ENCODE data around the gene DYNC1LI1.

The DYNC1LI1 gene

DNA sequence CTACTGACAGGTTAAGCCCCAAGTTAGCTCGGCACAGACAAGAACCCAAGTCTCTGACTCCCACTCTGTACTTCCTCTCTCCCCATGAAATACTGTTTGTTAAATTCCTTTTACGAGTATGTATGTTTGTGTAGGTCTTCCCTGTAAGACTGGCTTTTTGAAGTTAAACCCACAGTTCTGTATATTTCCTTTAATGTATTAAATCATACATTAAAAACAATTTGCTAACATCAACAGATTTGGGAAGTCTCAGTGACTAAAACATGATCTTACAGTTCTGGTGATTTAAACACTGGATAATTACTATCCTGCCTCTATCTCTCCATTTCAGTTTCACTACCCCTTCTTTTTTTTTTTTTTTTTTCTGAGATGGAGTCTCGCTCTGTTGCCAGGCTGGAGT, 72.4 kb downstream of the DYNC1LI1 start:
- Histone ChIP-seq H3K36me3 (ENCODE audit: control insufficient read depth, insufficient read depth, low read length) (no peaks in the 10 kb centered on the region), H3K4me3 (ENCODE audit: low read length) (no peak overlapping the region), H3K9ac (ENCODE audit: low read length) (no peak overlapping the region), H3K4me1 (ENCODE audit: control insufficient read depth, insufficient read depth, low read length) (peaks cover 11% of the 10 kb centered on the region), H3K27me3 (ENCODE audit: control insufficient read depth, insufficient read depth, low read length) (no peaks in the 10 kb centered on the region), H3K9me3 (ENCODE audit: control insufficient read depth, low read length) (no peaks in the 10 kb centered on the region)

GRCh38 chr3:32495609-32496008, 75.0 kb downstream of the DYNC1LI1 start:
- H3K9me3 ChIP-seq (ENCODE audit: control insufficient read depth, low read length): no peaks in the 10 kb centered on the region
- H3K27me3 ChIP-seq (ENCODE audit: control insufficient read depth, insufficient read depth, low read length): no peaks in the 10 kb centered on the region
- peaks cover 15% of the 10 kb centered on the region for H3K4me1 ChIP-seq (ENCODE audit: control insufficient read depth, insufficient read depth, low read length)
- no peaks in the 10 kb centered on the region for H3K36me3 ChIP-seq (ENCODE audit: control insufficient read depth, insufficient read depth, low read length)
- H3K4me3 ChIP-seq (ENCODE audit: low read length): no peak overlapping the region
- no peak overlapping the region for H3K9ac ChIP-seq (ENCODE audit: low read length)

- no peaks in the 10 kb centered on the region for H3K36me3 ChIP-seq (ENCODE audit: control insufficient read depth, insufficient read depth, low read length)
- H3K9ac ChIP-seq (ENCODE audit: low read length): no peak overlapping the region
- no peaks in the 10 kb centered on the region for H3K27me3 ChIP-seq (ENCODE audit: control insufficient read depth, insufficient read depth, low read length)
- H3K9me3 ChIP-seq (ENCODE audit: control insufficient read depth, low read length): no peaks in the 10 kb centered on the region
- H3K4me1 ChIP-seq (ENCODE audit: control insufficient read depth, insufficient read depth, low read length): peaks cover 15% of the 10 kb centered on the region
- no peak overlapping the region for H3K4me3 ChIP-seq (ENCODE audit: low read length)
These were observed 75.6 kb downstream of the DYNC1LI1 start for GRCh38 chr3:32495085-32495484.

- Histone ChIP-seq H3K9me3 (ENCODE audit: control insufficient read depth, low read length) (no peaks in the 10 kb centered on the region), H3K36me3 (ENCODE audit: control insufficient read depth, insufficient read depth, low read length) (no peaks in the 10 kb centered on the region), H3K4me3 (ENCODE audit: low read length) (no peak overlapping the region), H3K27me3 (ENCODE audit: control insufficient read depth, insufficient read depth, low read length) (no peaks in the 10 kb centered on the region), H3K9ac (ENCODE audit: low read length) (no peak overlapping the region), H3K4me1 (ENCODE audit: control insufficient read depth, insufficient read depth, low read length) (peaks cover 15% of the 10 kb centered on the region)
These were observed 76.9 kb downstream of the DYNC1LI1 start for GRCh38 chr3:32493437-32494414.

GRCh38 chr3:32492684-32493436, 77.8 kb downstream of the DYNC1LI1 start:
- no peak overlapping the region for H3K4me3 ChIP-seq (ENCODE audit: low read length)

DNA sequence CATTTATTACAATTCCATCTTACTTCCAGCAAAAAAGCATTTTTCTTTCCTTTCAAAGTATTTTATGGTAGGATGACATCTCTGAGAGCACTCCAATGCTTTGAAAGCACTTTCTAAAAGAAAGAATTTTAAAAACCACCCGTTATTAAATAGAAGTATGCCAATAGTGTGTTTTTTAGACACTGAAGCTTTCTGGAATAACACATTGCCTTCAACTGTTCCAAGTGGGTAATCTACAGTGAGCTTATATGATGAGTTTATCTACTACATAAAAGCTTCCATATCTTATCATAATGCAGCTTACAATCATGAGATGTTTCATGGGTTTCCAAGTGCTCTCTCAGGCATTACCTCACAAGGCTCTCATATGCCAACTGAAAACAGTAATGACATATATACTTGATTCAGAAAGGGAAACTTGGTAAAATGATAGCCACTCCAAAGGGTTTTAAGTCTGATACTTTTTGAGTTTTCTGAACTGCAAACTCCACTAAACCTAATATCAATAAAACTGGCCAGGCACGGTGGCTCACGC, 82.1 kb downstream of the DYNC1LI1 start:
- H3K4me1 ChIP-seq (ENCODE audit: control insufficient read depth, insufficient read depth, low read length): peaks cover 5% of the 10 kb centered on the region
- no peaks in the 10 kb centered on the region for H3K9me3 ChIP-seq (ENCODE audit: control insufficient read depth, low read length)
- no peaks in the 10 kb centered on the region for H3K27me3 ChIP-seq (ENCODE audit: control insufficient read depth, insufficient read depth, low read length)
- H3K4me3 ChIP-seq (ENCODE audit: low read length): no peak overlapping the region
- no peaks in the 10 kb centered on the region for H3K36me3 ChIP-seq (ENCODE audit: control insufficient read depth, insufficient read depth, low read length)
- H3K9ac ChIP-seq (ENCODE audit: low read length): no peak overlapping the region

More at GRCh38 chr3:32492684-32493436, 77.8 kb downstream of the DYNC1LI1 start:
- Histone ChIP-seq H3K27me3 (ENCODE audit: control insufficient read depth, insufficient read depth, low read length) (no peaks in the 10 kb centered on the region), H3K36me3 (ENCODE audit: control insufficient read depth, insufficient read depth, low read length) (no peaks in the 10 kb centered on the region), H3K9me3 (ENCODE audit: control insufficient read depth, low read length) (no peaks in the 10 kb centered on the region), H3K9ac (ENCODE audit: low read length) (no peak overlapping the region), H3K4me1 (ENCODE audit: control insufficient read depth, insufficient read depth, low read length) (peaks cover 15% of the 10 kb centered on the region)

GRCh38 chr3:32487781-32488473, 82.7 kb downstream of the DYNC1LI1 start:
- H3K27me3 ChIP-seq (ENCODE audit: control insufficient read depth, insufficient read depth, low read length): no peaks in the 10 kb centered on the region
- H3K9ac ChIP-seq (ENCODE audit: low read length): no peak overlapping the region
- no peak overlapping the region for H3K4me3 ChIP-seq (ENCODE audit: low read length)
- peaks cover 4% of the 10 kb centered on the region for H3K4me1 ChIP-seq (ENCODE audit: control insufficient read depth, insufficient read depth, low read length)
- no peaks in the 10 kb centered on the region for H3K9me3 ChIP-seq (ENCODE audit: control insufficient read depth, low read length)
- no peaks in the 10 kb centered on the region for H3K36me3 ChIP-seq (ENCODE audit: control insufficient read depth, insufficient read depth, low read length)

- Histone ChIP-seq H3K9me3 (ENCODE audit: control insufficient read depth, low read length) (no peaks in the 10 kb centered on the region), H3K36me3 (ENCODE audit: control insufficient read depth, insufficient read depth, low read length) (no peaks in the 10 kb centered on the region), H3K4me3 (ENCODE audit: low read length) (no peak overlapping the region), H3K4me1 (ENCODE audit: control insufficient read depth, insufficient read depth, low read length) (no peaks in the 10 kb centered on the region), H3K9ac (ENCODE audit: low read length) (no peak overlapping the region), H3K27me3 (ENCODE audit: control insufficient read depth, insufficient read depth, low read length) (no peaks in the 10 kb centered on the region)
These were observed 86.2 kb downstream of the DYNC1LI1 start for GRCh38 chr3:32484436-32484835.

- Histone ChIP-seq H3K27me3 (ENCODE audit: control insufficient read depth, insufficient read depth, low read length) (no peaks in the 10 kb centered on the region), H3K36me3 (ENCODE audit: control insufficient read depth, insufficient read depth, low read length) (no peaks in the 10 kb centered on the region), H3K4me3 (ENCODE audit: low read length) (no peak overlapping the region), H3K9me3 (ENCODE audit: control insufficient read depth, low read length) (no peaks in the 10 kb centered on the region), H3K4me1 (ENCODE audit: control insufficient read depth, insufficient read depth, low read length) (no peaks in the 10 kb centered on the region), H3K9ac (ENCODE audit: low read length) (no peak overlapping the region)
These were observed 86.9 kb downstream of the DYNC1LI1 start for GRCh38 chr3:32483772-32484171.

DNA sequence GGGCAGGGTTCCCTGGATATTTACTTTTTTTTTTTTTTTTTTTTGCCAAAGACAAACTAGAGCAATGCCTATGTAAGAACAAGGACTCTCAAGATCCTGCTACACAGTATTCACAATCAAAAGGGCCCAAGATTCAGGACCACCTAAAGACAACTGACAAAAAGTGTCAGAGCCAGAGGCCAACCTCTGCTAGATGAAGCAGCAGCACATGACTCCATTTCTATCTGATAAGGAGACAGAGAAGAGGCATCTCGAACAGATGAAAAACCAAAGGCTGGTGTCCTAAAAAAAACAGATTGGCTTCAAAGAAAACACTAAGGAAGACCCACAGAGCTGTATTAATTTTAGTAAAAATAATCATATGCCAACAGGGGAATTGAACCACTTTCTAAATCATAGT, 88.0 kb downstream of the DYNC1LI1 start:
- Histone ChIP-seq H3K9me3 (ENCODE audit: control insufficient read depth, low read length) (no peaks in the 10 kb centered on the region), H3K36me3 (ENCODE audit: control insufficient read depth, insufficient read depth, low read length) (no peaks in the 10 kb centered on the region), H3K4me1 (ENCODE audit: control insufficient read depth, insufficient read depth, low read length) (no peaks in the 10 kb centered on the region), H3K4me3 (ENCODE audit: low read length) (no peak overlapping the region), H3K9ac (ENCODE audit: low read length) (no peak overlapping the region), H3K27me3 (ENCODE audit: control insufficient read depth, insufficient read depth, low read length) (no peaks in the 10 kb centered on the region)

DNA sequence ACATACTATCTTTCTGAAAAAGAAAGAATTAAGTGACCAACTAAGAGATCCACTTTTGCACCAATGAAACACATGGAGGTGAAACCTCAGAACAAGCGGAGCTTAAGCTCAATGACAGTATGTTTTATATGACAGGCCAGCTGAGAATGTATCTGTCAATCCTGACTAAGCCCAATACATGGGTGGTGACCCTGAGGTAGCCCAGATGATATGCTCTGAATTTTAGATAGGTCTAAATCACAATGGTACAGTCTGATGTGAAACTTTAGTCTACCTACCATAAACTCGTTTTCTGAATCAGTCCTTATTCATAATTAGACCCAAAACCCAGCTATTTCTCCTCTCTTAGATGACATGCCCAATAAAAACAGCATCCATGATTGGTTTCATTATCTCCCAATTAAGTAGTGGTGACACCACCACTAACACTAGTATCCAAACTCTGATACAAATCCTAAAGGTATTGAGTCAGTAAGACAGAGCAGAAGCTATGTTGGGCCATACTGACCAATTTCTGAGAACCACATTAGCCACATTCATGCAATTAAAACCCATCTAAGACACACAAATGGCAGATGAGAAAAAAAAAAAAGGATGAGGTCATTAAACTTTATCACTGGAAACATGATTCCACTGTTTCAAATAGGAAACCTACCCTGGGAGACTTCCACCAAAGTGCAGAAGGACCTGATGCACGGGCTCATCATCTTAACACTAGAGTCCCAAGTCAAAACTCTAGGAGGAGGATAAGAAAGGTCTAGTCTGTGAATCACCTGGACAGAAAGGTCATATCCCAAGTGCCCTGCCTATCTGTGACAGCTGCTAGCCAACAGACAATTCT, 88.6 kb downstream of the DYNC1LI1 start:
- Histone ChIP-seq H3K9ac (ENCODE audit: low read length) (no peak overlapping the region), H3K36me3 (ENCODE audit: control insufficient read depth, insufficient read depth, low read length) (no peaks in the 10 kb centered on the region), H3K4me1 (ENCODE audit: control insufficient read depth, insufficient read depth, low read length) (no peaks in the 10 kb centered on the region), H3K9me3 (ENCODE audit: control insufficient read depth, low read length) (no peaks in the 10 kb centered on the region), H3K4me3 (ENCODE audit: low read length) (no peak overlapping the region), H3K27me3 (ENCODE audit: control insufficient read depth, insufficient read depth, low read length) (no peaks in the 10 kb centered on the region)

Measured in mucosa of stomach (tissue), 1 donor.